Measurements from ENCODE around the gene BCAP29. TPM values are rescaled to one million over a fixed set of nuclear protein-coding genes. Genes with fewer than 3 reads are reported as not detected.

BCAP29 gene
- total and polyA plus RNA-seq, 2 donors (not counting 3 experiments of a cell fraction or from before 2014, with no cell fraction given) = 122 to 162 TPM

GRCh38 chr7:107596881-107597581 is 17.0 kb downstream of the BCAP29 start:
- H3K4me3 ChIP-seq (replicated peaks in 1 of 3; ENCODE audit: insufficient read depth in 1 of 3, low read depth in 1 of 3, low read length in 3 of 3) = no peak overlapping the region
- intact Hi-C loops (cut with micrococcal nuclease) = loop anchor here (2.0 to 10.0 kb wide), 3 partner anchors 96 to 1060 kb away; no protein-coding TSS in a partner anchor
- H3K27ac ChIP-seq (ENCODE audit: insufficient read depth, low read depth, low read length) = peak overlapping the region; percentile 97
- H3K27me3 ChIP-seq (ENCODE audit: control insufficient read depth in 2 of 2, insufficient read depth in 2 of 2, low read length in 2 of 2) = no peaks in the 10 kb centered on the region
- ChIA-PET CTCF (interaction anchor here (0.7 to 1.4 kb wide), 10 partner anchors 13 to 278 kb away, joined by 3 to 6 read pairs (median 3); partner anchors contain the start of genes CBLL1, COG5, DUS4L and SLC26A4), POLR2A (interaction anchor here (0.8 to 1.1 kb wide), 4 partner anchors 17 to 429 kb away, joined by 3 to 4 read pairs (median 3); partner anchors contain the start of gene HBP1)
- peak overlapping the region; percentile 83 for H3K4me2 ChIP-seq (ENCODE audit: insufficient read depth, low read length)
- no peak overlapping the region for H2AFZ ChIP-seq (ENCODE audit: low read depth, low read length)
- dilution Hi-C loops (cut with MboI; ENCODE audit: extremely low pct_ligation_motif_present, low sequenced_read_pairs) = no loop called here
- H3K36me3 ChIP-seq (ENCODE audit: control insufficient read depth in 2 of 2, extremely low read depth in 1 of 2, insufficient read depth in 2 of 2, low read length in 2 of 2) = peaks cover 3 to 11% of the 10 kb centered on the region in 2 experiments
- H3K4me1 ChIP-seq (ENCODE audit: control insufficient read depth, extremely low read depth, insufficient read depth, low read length) = peaks cover 57% of the 10 kb centered on the region
- peak overlapping the region; percentile 89 for H3K9ac ChIP-seq (replicated peaks; ENCODE audit: extremely low read depth, insufficient read depth, low read length)
- FAIRE-seq (peak; percentile 90), DNase-seq (ENCODE audit: low read depth, low spot score) (peak; percentile 99)
- TSS peak; percentile 62 for BruUV-seq (replicated peaks)
- TF ChIP-seq POLR2AphosphoS5 (IDR thresholded peaks at IDR 0.05; ENCODE audit: insufficient read depth, low read depth, low read length) (peak; percentile 56), FOS (IDR thresholded peaks at IDR 0.05; ENCODE audit: borderline replicate concordance, insufficient read depth, low read length) (no peak), GATA2 (IDR thresholded peaks at IDR 0.05; ENCODE audit: insufficient read depth, insufficient read length, low read depth, low read length) (peak; percentile 71), JUN (IDR thresholded peaks at IDR 0.05; ENCODE audit: borderline replicate concordance, insufficient read depth, insufficient read length, low read depth) (peak; percentile 66)
- peaks cover 5% of the 10 kb centered on the region for H3K79me2 ChIP-seq (ENCODE audit: control insufficient read depth, insufficient read depth, low read length)
- no peaks in the 10 kb centered on the region for H4K20me1 ChIP-seq (replicated peaks; ENCODE audit: control insufficient read depth, extremely low read depth, insufficient read depth, low read length)
- H3K9me1 ChIP-seq (replicated peaks; ENCODE audit: control insufficient read depth, extremely low read depth, insufficient read depth, low read length) = no peaks in the 10 kb centered on the region
- no peaks in the 10 kb centered on the region for H3K9me3 ChIP-seq (replicated peaks; ENCODE audit: control insufficient read depth, insufficient read depth, low read length)

GRCh38 chr7:107597582-107597916 is 17.5 kb downstream of the BCAP29 start:
- POLR2A ChIA-PET = interaction anchor here (0.8 to 1.1 kb wide), 2 partner anchors 17 to 32 kb away, joined by 3 to 4 read pairs; no protein-coding TSS in a partner anchor
- H3K27ac ChIP-seq (ENCODE audit: insufficient read depth, low read depth, low read length) = peak overlapping the region; percentile 97
- dilution Hi-C loops (cut with MboI; ENCODE audit: extremely low pct_ligation_motif_present, low sequenced_read_pairs) = no loop called here

More at GRCh38 chr7:107597582-107597916, 17.5 kb downstream of the BCAP29 start:
- H3K4me2 ChIP-seq (ENCODE audit: insufficient read depth, low read length) = peak overlapping the region; percentile 83
- H3K4me3 ChIP-seq (replicated peaks in 1 of 3; ENCODE audit: insufficient read depth in 1 of 3, low read depth in 1 of 3, low read length in 3 of 3) = no peak overlapping the region
- no peak overlapping the region for H2AFZ ChIP-seq (ENCODE audit: low read depth, low read length)
- FAIRE-seq = no peak
- BruUV-seq (replicated peaks) = no TSS peak
- no peak for DNase-seq (ENCODE audit: low read depth, low spot score)
- no peaks in the 10 kb centered on the region for H3K27me3 ChIP-seq (ENCODE audit: control insufficient read depth in 2 of 2, insufficient read depth in 2 of 2, low read length in 2 of 2)
- peaks cover 3 to 11% of the 10 kb centered on the region in 2 experiments for H3K36me3 ChIP-seq (ENCODE audit: control insufficient read depth in 2 of 2, extremely low read depth in 1 of 2, insufficient read depth in 2 of 2, low read length in 2 of 2)
- peak overlapping the region; percentile 89 for H3K9ac ChIP-seq (replicated peaks; ENCODE audit: extremely low read depth, insufficient read depth, low read length)
- peaks cover 54% of the 10 kb centered on the region for H3K4me1 ChIP-seq (ENCODE audit: control insufficient read depth, extremely low read depth, insufficient read depth, low read length)
- TF ChIP-seq EZH2 (IDR thresholded peaks at IDR 0.05; ENCODE audit: borderline replicate concordance, low read depth, low read length, severe bottlenecking) (no peak), FOS (IDR thresholded peaks at IDR 0.05; ENCODE audit: borderline replicate concordance, insufficient read depth, low read length) (no peak), POLR2A (IDR thresholded peaks at IDR 0.05; ENCODE audit: low read depth, low read length) (no peak), CTCF (IDR thresholded peaks at IDR 0.05; ENCODE audit: extremely low read depth in 1 of 2, insufficient read depth in 1 of 2, low read depth in 1 of 2, low read length in 2 of 2) (no peak)
- intact Hi-C loops (cut with micrococcal nuclease) = loop anchor here (2.0 to 10.0 kb wide), 3 partner anchors 95 to 1060 kb away; no protein-coding TSS in a partner anchor
- H3K9me1 ChIP-seq (replicated peaks; ENCODE audit: control insufficient read depth, extremely low read depth, insufficient read depth, low read length) = no peaks in the 10 kb centered on the region
- H4K20me1 ChIP-seq (replicated peaks; ENCODE audit: control insufficient read depth, extremely low read depth, insufficient read depth, low read length) = no peaks in the 10 kb centered on the region
- H3K79me2 ChIP-seq (ENCODE audit: control insufficient read depth, insufficient read depth, low read length) = peaks cover 2% of the 10 kb centered on the region
- H3K9me3 ChIP-seq (replicated peaks; ENCODE audit: control insufficient read depth, insufficient read depth, low read length) = no peaks in the 10 kb centered on the region
- CTCF ChIA-PET = interaction anchor here (0.7 to 1.4 kb wide), 7 partner anchors 12 to 277 kb away, joined by 3 to 6 read pairs (median 5); partner anchors contain the start of gene SLC26A4

Data from endothelial cell of umbilical vein (primary cell).